Mucosa of stomach (tissue), 1 donor: ENCODE results near the gene MAML1.

Source experiments
- H3K27me3 ChIP-seq: one replicate; pipeline ENCODE4 v1.7.0; 2013; ENCODE audit warnings: mild to moderate bottlenecking, low read length; ENCODE audit not compliant: control insufficient read depth, insufficient read depth
- H3K36me3 ChIP-seq: one replicate; pipeline ENCODE4 v1.7.0; 2013; ENCODE audit warnings: low read length; ENCODE audit not compliant: control insufficient read depth, insufficient read depth
- H3K4me1 ChIP-seq: one replicate; pipeline ENCODE4 v1.7.0; 2013; ENCODE audit warnings: mild to moderate bottlenecking, low read length; ENCODE audit not compliant: control insufficient read depth, insufficient read depth
- H3K4me3 ChIP-seq: one replicate; pipeline ENCODE4 v1.7.0; 2013; ENCODE audit warnings: low read length
- H3K9ac ChIP-seq: one replicate; pipeline ENCODE4 v1.7.0; 2013; ENCODE audit warnings: mild to moderate bottlenecking, low read length, moderate library complexity
- H3K9me3 ChIP-seq: one replicate; pipeline ENCODE4 v1.7.0; 2013; ENCODE audit warnings: mild to moderate bottlenecking, low read length, moderate library complexity; ENCODE audit not compliant: control insufficient read depth
- donor health status: Pancreatic carcinoma.

The MAML1 gene

DNA sequence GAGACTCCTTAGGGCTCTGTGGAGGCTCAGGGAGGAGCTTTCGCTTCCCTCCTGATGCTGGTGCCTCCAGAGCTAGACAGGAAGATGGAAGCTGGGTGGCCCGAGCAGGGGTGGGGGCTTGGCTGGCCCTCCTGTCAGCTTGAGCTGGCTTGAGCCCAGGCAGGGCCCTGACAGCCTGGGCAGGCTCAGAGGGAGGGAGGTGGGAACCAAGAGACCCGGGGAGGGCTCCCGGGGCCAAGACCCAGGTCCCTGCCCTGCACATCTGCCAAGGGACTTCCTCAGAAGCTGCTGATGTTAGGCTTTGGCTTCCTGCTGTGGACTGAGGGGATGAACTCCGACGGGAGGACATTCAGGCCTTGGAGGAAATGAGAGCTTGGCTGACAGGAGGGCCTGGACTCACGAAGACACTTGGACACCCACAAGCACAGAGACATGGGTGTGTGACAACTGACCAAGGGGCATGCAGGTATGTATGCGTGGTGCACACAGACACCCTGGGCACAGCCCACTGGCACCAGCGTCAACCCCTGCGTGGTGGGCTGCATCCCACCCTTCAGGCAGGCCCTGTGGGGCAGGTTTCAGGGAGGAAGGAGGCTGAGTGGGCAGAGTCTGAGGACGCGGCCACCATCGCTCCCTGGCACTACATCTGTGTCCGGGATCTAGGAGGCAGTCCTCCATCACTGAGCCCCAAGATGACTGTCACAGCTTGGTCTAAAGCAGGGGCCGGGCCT lies 59.4 kb downstream of the MAML1 start:
- Histone ChIP-seq H3K36me3 (no peaks in the 10 kb centered on the region), H3K4me1 (peaks cover 36% of the 10 kb centered on the region), H3K9me3 (no peaks in the 10 kb centered on the region), H3K27me3 (no peaks in the 10 kb centered on the region), H3K4me3 (no peak overlapping the region), H3K9ac (no peak overlapping the region)

DNA sequence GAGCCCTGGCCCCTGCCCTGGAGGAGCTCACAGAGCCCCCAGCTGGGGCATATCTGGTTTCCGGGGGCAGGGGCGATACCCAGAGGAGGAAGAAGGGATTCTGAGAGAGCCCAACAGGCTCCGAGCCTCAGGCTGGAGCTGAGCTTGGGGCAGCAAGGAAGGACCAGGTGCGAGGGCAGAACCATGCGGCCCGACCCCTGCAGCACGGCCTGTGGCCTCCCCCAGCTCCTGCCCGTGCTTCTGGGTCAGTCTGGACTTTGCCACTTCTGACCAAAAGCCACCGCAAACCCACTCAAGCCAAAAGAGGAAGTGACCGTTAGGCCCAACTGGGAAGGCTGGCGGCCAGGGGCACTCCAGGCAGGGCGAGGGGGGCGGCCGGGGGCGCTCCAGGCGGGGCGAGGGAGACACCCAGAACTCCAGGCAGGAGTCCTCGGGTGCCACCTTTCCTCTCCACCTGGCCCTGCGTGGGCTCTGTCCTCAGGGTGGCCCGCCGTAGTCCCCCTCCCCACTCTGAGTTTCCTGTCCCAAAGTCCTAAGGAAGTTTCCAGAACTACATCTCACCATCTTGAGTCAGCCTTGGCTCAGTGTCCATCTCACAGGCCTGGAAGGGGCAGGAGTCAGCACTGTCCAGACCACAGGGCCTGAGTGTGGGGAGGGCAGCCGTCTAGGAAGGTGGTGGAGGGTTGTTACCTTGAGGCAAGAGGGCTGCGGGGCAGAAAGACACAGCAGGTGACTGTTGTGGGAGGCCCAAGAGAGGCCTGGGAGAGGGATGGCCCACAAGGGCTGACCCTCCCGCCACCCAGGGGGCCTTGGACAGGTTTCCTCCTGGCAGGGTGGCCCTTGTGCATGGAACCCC lies 60.2 kb downstream of the MAML1 start:
- no peak overlapping the region for H3K4me3 ChIP-seq
- peaks cover 37% of the 10 kb centered on the region for H3K4me1 ChIP-seq
- no peaks in the 10 kb centered on the region for H3K9me3 ChIP-seq
- peak overlapping the region; percentile 15 for H3K9ac ChIP-seq
- H3K36me3 ChIP-seq: peaks cover 7% of the 10 kb centered on the region
- no peaks in the 10 kb centered on the region for H3K27me3 ChIP-seq

DNA sequence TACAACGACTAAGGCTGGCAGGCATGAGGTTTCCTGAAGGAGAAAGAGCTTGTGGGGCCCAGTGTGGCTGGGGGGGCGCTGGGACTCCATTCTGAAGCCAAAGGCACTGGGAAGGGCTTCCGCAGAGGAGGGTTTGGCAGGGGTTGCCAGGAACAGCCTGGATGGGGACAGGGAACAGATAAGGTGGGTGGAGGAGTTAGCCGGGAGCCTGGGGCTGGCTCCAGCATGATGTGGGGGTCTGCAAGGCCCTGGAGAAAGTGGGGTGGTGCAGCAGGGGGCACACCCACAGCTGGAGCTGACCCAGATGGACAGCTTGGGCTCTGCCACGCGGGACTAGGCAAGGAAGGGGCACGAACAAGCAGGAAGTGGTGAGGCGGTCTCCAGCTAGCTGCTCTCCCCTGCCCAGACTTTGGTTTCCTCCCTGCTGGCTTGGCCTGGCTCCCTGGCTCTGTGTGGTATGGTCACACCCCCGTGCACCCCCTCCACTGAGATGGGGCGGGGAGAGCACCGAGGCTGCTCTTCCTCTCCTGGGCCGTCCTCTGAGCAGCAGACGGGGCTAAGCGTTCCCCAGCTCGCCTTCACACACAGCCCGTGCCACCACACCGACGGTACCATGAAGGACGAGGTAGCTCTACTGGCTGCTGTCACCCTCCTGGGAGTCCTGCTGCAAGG lies 61.0 kb downstream of the MAML1 start, which contains the start of gene LTC4S:
TSS of gene LTC4S (plus strand) at position 519 of the 672 bp plus-strand sequence. CDS start at position 614, 95 bp downstream.
- Histone ChIP-seq H3K9me3 (no peaks in the 10 kb centered on the region), H3K27me3 (no peaks in the 10 kb centered on the region), H3K36me3 (peaks cover 15% of the 10 kb centered on the region), H3K4me3 (no peak within 1 kb of the TSS), H3K9ac (peak within 1 kb of the TSS; percentile 44), H3K4me1 (peaks cover 37% of the 10 kb centered on the region)

DNA sequence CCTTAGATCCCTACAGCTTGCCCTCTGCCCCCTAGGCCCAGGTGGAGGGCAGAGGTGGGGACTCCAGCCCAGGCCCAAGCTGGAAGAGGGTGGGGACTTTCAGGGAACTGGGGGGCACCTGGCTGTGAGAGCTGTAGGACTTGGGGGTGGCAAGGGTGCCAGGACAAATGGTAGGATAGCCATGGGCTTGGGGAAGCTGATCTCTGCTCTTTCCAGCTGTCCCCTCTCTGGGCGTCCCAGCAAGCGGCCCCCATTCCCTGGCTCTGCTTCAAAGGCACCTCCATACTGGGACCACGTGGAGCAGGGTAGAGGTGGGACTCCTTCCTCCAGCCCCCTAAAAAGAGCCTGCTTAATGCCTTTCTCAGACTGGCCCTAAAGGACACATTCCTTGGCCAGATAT lies 61.5 kb downstream of the MAML1 start:
- peak overlapping the region; percentile 44 for H3K9ac ChIP-seq
- peaks cover 37% of the 10 kb centered on the region for H3K4me1 ChIP-seq
- no peaks in the 10 kb centered on the region for H3K9me3 ChIP-seq
- H3K36me3 ChIP-seq: peaks cover 19% of the 10 kb centered on the region
- H3K4me3 ChIP-seq: no peak overlapping the region
- no peaks in the 10 kb centered on the region for H3K27me3 ChIP-seq

DNA sequence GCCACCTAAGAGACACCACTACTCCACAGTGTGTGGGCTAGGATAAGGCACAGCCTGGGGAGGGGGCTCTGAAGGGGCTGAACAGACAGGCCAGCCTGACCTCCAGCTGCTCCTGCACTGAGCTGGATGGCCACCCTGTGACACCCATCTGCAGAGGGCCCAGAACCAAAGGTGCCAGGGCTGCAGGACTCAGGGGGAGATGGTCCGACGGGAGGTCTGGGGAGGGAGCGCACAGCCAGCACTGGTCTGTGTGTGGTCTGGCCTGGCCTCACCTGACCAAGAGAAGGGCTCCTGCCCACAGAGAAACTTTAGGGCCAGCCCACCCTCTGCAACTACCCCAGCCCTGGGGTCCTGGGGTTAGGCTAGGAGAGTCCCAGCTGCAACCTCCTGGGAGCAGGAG lies 62.0 kb downstream of the MAML1 start:
- no peaks in the 10 kb centered on the region for H3K27me3 ChIP-seq
- no peak overlapping the region for H3K4me3 ChIP-seq
- peaks cover 23% of the 10 kb centered on the region for H3K36me3 ChIP-seq
- H3K9ac ChIP-seq: peak overlapping the region; percentile 44
- H3K9me3 ChIP-seq: no peaks in the 10 kb centered on the region
- peaks cover 37% of the 10 kb centered on the region for H3K4me1 ChIP-seq

DNA sequence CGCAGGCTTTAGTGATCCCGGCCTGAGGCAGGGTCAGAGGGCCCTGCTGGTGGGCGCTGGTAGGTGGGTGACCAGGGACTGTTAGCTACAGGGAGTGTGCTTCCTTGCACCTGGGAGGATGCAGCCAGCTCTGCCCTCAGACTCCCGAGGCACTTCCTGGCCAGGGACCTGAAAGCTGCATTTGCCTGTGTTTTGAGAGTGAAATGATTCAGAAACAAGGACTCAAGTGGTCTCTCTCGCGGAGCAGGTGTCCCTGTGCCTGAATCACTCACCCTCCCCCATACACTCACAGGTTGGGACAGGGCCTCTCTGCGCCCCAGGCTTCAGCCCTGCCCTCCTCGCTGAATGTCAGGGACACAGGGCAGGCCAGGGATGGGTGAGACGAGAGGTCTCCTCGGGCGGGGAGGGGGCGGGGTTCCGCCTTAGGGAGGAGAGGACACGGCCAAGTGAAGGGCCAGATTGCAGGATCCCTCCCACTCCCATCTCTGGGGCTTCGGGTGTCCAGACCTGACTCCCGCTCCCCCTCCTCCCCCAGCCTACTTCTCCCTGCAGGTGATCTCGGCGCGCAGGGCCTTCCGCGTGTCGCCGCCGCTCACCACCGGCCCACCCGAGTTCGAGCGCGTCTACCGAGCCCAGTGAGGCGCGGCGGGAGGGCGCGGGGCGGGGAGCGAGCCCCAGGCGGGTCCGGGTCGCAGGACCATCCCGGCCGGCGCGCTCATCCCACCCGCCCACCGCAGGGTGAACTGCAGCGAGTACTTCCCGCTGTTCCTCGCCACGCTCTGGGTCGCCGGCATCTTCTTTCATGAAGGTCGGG lies 62.6 kb downstream of the MAML1 start:
- H3K4me1 ChIP-seq: peaks cover 37% of the 10 kb centered on the region

DNA sequence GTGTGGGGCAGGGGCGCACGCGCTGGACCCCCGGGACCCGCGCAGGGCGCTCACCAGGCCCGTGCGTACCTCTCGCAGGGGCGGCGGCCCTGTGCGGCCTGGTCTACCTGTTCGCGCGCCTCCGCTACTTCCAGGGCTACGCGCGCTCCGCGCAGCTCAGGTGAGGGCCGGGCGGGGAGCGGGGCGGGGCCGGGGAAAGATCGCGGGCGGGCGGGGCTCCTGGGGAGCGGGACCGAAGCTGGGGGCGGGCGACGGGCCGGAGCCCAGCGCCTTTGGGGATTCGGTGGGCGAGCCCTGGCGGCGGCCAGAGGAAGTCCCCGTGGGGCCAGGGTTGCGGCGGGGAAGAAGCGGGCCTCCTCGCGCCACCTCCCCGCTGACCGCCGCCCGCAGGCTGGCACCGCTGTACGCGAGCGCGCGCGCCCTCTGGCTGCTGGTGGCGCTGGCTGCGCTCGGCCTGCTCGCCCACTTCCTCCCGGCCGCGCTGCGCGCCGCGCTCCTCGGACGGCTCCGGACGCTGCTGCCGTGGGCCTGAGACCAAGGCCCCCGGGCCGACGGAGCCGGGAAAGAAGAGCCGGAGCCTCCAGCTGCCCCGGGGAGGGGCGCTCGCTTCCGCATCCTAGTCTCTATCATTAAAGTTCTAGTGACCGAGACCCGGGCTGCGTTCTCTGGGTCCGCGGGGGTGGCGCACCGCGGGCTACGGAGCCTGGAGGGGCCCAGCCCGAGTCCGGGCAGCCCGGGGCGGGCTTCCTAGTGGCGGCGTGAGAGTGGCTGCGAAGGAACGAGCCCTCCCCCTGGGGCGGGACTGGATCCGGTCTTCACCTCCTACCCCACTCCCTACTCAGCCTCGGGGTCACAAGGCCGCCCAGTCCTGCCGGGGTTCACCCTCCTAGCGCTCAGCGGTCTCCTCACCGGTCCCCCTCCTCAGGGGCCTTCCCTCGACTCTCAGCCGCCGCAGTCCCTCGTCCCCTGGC lies 63.5 kb downstream of the MAML1 start:
- peak overlapping the region; percentile 36 for H3K4me3 ChIP-seq
- H3K27me3 ChIP-seq: no peaks in the 10 kb centered on the region
- peak overlapping the region; percentile 68 for H3K9ac ChIP-seq
- H3K4me1 ChIP-seq: peaks cover 37% of the 10 kb centered on the region
- H3K36me3 ChIP-seq: peaks cover 35% of the 10 kb centered on the region
- H3K9me3 ChIP-seq: no peaks in the 10 kb centered on the region

More for the DNA sequence above, 62.6 kb downstream of the MAML1 start:
- Histone ChIP-seq H3K9me3 (no peaks in the 10 kb centered on the region), H3K27me3 (no peaks in the 10 kb centered on the region), H3K4me3 (peak overlapping the region; percentile 36), H3K36me3 (peaks cover 30% of the 10 kb centered on the region), H3K9ac (peak overlapping the region; percentile 57)

DNA sequence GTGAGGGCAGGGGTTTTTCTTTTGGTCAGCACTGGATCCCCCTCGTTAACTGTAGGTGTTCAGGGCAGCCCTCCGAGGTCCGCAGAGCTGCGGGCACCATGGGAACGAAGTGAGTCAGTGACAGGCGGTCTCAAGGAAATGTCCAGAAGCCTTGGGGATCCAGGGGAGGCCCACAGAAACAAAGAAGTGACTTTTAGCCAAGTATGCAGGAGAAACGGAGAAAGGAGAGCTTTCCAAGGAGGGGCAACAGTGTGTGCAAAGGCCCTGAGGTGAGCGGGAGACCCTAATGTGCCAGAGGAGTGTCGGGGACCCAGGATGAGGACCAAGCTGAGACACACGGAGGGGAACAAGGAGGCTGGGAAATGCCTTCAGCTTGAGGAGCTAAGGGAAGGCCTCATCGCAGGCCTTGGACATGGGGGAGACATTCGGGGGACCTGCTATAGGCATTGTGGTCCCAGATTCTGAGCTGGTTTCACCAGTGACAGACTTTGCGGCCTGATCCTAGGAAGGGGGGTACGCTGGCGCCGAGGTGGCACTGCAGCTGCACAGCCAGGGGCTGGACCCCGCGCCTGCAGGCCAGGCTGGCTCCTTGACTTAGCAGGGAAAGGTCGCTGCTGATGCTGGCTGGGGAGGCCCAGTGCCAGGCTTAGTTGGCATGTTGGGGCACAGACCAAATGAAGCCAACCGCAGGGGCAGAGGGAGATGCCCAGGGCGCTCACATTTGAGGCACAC lies 64.4 kb downstream of the MAML1 start:
- Histone ChIP-seq H3K9me3 (no peaks in the 10 kb centered on the region), H3K36me3 (peaks cover 36% of the 10 kb centered on the region), H3K4me1 (peaks cover 42% of the 10 kb centered on the region), H3K4me3 (no peak overlapping the region), H3K9ac (peak overlapping the region; percentile 68), H3K27me3 (no peaks in the 10 kb centered on the region)

DNA sequence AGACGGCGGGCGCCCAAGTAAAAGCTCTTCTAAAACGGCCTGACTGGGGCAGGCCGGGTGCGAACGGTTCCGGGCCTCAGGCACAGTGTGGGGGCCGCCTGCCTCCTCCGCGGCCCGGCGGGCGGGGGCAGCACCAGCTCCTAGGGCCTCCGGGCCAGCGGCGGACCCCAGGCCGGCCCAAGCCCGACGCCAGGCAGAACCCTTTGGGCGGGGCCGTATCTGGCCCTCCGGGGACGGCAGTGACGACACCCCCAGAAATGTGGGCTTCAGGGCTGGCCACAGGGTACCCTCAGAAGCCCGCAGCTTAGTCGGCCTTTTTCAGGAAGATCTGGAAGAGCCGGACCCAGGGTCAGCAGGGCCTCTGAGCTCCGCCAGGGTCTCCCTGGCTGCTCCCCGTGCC lies 65.1 kb downstream of the MAML1 start:
- Histone ChIP-seq H3K27me3 (no peaks in the 10 kb centered on the region), H3K9ac (no peak overlapping the region), H3K36me3 (peaks cover 36% of the 10 kb centered on the region), H3K9me3 (no peaks in the 10 kb centered on the region), H3K4me1 (peaks cover 49% of the 10 kb centered on the region), H3K4me3 (no peak overlapping the region)

DNA sequence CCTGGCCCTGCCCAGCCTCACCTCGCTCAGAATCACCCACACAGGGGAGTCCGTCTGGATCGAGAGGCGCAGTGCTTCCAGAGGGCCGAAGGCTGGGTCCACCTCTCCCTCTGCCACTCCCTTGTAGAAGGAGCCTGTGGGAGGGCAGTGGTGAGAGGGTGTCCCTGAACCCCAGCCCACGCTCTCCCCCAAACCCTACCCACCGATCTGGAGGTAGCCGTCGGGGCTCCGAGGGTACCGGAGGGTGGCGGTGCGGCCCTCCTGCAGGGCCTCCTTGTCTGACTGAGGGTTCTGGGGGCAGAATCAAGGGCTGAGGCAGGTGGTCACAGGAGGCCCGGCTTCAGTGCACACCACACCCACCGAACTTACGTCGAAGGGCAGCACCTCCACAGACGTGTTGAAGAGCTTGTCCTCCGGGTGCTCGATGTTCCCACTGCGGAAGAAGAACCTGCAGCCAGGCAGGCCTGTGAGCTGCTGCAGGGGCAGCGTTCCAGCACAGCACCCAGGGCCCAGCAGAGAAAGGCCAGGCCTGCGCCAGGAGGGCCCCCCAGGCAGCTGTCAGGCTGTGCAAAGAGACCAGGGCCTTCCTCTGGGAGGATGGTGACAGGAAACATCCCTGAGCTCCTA lies 65.6 kb downstream of the MAML1 start:
- H3K4me1 ChIP-seq: peaks cover 51% of the 10 kb centered on the region
- no peak overlapping the region for H3K9ac ChIP-seq
- H3K36me3 ChIP-seq: peaks cover 36% of the 10 kb centered on the region
- H3K4me3 ChIP-seq: no peak overlapping the region
- H3K27me3 ChIP-seq: no peaks in the 10 kb centered on the region
- H3K9me3 ChIP-seq: no peaks in the 10 kb centered on the region
